ENCODE measurements around the gene IFI16. TPM values are rescaled to one million over a fixed set of nuclear protein-coding genes. Genes with fewer than 3 reads are reported as not detected.
"Not testable (repeated sequence)": the region's sequence is repeated elsewhere in the genome, so short reads cannot be mapped to it uniquely, and the experiment has no call there.

The IFI16 gene
- polyA plus RNA-seq, 4 donors: 6.5 to 73.1 (median 31.9) TPM

DNA sequence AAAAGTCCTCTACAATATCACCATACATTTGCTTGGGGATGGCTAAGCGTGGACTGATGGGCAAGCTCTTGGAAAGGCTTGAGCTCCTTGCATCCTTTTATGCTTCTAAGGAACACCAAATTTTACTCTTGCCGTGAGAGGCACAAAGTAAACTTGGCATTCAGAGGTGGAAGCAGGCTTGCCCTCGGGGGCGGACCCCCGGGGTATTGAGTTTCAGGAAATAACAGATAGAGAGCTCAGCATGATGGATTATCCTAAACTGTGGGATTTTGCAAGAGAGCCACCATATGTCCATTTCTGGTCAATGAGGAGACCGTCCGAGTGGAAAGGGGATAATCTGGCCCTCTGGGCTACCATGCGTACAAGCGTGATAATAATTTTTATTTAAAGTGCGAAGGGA, 14.0 kb downstream of the IFI16 start:
- DNase-seq: no peak
- Histone ChIP-seq H3K27me3 (ENCODE audit: control insufficient read depth in 3 of 3, insufficient read depth in 3 of 3, low read length in 3 of 3) (no peaks in the 10 kb centered on the region), H3K4me3 (ENCODE audit: low read depth in 1 of 3, low read length in 3 of 3) (no peak overlapping the region), H3K27ac (ENCODE audit: low read depth in 1 of 3, low read length in 2 of 3) (no peak overlapping the region), H3K4me1 (ENCODE audit: control insufficient read depth in 3 of 3, insufficient read depth in 2 of 3, low read depth in 1 of 3, low read length in 2 of 3) (no peaks in the 10 kb centered on the region), H3K9me3 (ENCODE audit: control insufficient read depth in 2 of 2, insufficient read depth in 1 of 2, low read depth in 1 of 2, low read length in 1 of 2) (no peaks in the 10 kb centered on the region), H3K36me3 (ENCODE audit: control insufficient read depth in 3 of 3, insufficient read depth in 2 of 3, low read depth in 1 of 3, low read length in 3 of 3) (peaks cover 0 to 9% (median 4%) of the 10 kb centered on the region in 3 donors)
- WGBS, 3 donors: 91 to 96% (median 91%) methylated on average over 10 of the region's 10 CpGs
- no peak for FAIRE-seq

DNA sequence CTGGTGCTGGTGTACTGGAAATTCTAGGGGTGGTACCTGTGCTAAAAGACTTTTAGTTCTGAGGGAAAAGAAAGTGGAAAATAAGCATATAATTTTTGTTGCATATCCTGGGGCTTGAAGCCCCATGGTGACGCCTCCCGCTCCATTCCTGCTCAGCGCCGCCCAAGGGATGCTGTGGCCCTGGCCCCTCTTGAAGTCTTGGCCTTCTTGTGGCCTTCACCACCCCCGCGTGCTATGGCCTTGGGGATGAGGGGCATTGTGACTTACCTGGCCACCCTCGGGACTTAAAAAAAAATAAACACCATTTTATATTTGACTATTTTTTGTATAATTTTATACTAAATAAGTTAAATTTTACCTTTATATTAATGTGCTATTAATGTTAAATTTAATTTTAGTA, 15.3 kb downstream of the IFI16 start:
- peaks cover 0 to 4% of the 10 kb centered on the region in 2 donors for H3K9me3 ChIP-seq (ENCODE audit: control insufficient read depth in 2 of 2, insufficient read depth in 1 of 2, low read depth in 1 of 2, low read length in 1 of 2)
- no peak overlapping the region for H3K4me3 ChIP-seq (ENCODE audit: low read depth in 1 of 3, low read length in 3 of 3)
- no peak overlapping the region for H3K27ac ChIP-seq (ENCODE audit: low read depth in 1 of 3, low read length in 2 of 3)
- H3K36me3 ChIP-seq (ENCODE audit: control insufficient read depth in 3 of 3, insufficient read depth in 2 of 3, low read depth in 1 of 3, low read length in 3 of 3): peaks cover 0 to 9% (median 4%) of the 10 kb centered on the region in 3 donors
- H3K27me3 ChIP-seq (ENCODE audit: control insufficient read depth in 3 of 3, insufficient read depth in 3 of 3, low read length in 3 of 3): no peaks in the 10 kb centered on the region
- WGBS, 3 donors: 95 to 97% (median 96%) methylated on average over 7 of the region's 7 CpGs
- no peak for DNase-seq
- no peaks in the 10 kb centered on the region for H3K4me1 ChIP-seq (ENCODE audit: control insufficient read depth in 3 of 3, insufficient read depth in 2 of 3, low read depth in 1 of 3, low read length in 2 of 3)
- FAIRE-seq: no peak

DNA sequence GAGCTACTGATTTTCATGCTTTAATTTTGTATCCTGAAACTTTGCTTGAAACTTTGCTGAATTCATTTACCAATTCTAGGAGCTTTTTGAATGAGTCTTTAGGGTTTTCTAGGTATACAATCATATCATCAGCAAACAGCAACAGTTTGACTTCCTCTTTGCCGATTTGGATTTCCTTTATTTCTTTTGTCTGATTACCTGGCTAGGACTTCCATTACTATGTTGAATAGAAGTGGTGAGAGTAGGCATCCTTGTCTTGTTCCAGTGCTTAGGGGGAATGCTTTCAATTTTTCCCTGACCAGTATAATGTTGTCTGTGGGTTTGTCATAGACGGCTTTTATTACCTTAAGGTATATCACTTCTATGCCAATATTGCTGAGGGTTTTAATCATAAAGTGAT, 17.1 kb downstream of the IFI16 start:
- DNase-seq; H3K4me1 ChIP-seq (ENCODE audit: control insufficient read depth in 3 of 3, insufficient read depth in 2 of 3, low read depth in 1 of 3, low read length in 2 of 3); FAIRE-seq; H3K27me3 ChIP-seq (ENCODE audit: control insufficient read depth in 3 of 3, insufficient read depth in 3 of 3, low read length in 3 of 3); H3K4me3 ChIP-seq (ENCODE audit: low read depth in 1 of 3, low read length in 3 of 3); H3K9me3 ChIP-seq (ENCODE audit: control insufficient read depth in 2 of 2, insufficient read depth in 1 of 2, low read depth in 1 of 2, low read length in 1 of 2); H3K27ac ChIP-seq (ENCODE audit: low read depth in 1 of 3, low read length in 2 of 3): not testable (repeated sequence)
- H3K36me3 ChIP-seq (ENCODE audit: control insufficient read depth in 3 of 3, insufficient read depth in 2 of 3, low read depth in 1 of 3, low read length in 3 of 3): peaks cover 2 to 22% (median 4%) of the 10 kb centered on the region in 3 donors
- WGBS, 3 donors: 71 to 82% (median 80%) methylated on average over 2 of the region's 2 CpGs

GRCh38 chr1:159030311-159030710, 20.6 kb downstream of the IFI16 start:
- no peaks in the 10 kb centered on the region for H3K27me3 ChIP-seq (ENCODE audit: control insufficient read depth in 3 of 3, insufficient read depth in 3 of 3, low read length in 3 of 3)
- no peak for DNase-seq
- whole genome bisulfite sequencing, 3 donors: 88 to 97% (median 96%) methylated on average over 1 of the region's 1 CpG
- H3K9me3 ChIP-seq (ENCODE audit: control insufficient read depth in 2 of 2, insufficient read depth in 1 of 2, low read depth in 1 of 2, low read length in 1 of 2): peaks cover 0 to 8% of the 10 kb centered on the region in 2 donors
- H3K4me3 ChIP-seq (ENCODE audit: low read depth in 1 of 3, low read length in 3 of 3): no peak overlapping the region
- H3K4me1 ChIP-seq (ENCODE audit: control insufficient read depth in 3 of 3, insufficient read depth in 2 of 3, low read depth in 1 of 3, low read length in 2 of 3): no peaks in the 10 kb centered on the region
- FAIRE-seq: no peak
- peaks cover 0 to 17% (median 6%) of the 10 kb centered on the region in 3 donors for H3K36me3 ChIP-seq (ENCODE audit: control insufficient read depth in 3 of 3, insufficient read depth in 2 of 3, low read depth in 1 of 3, low read length in 3 of 3)
- H3K27ac ChIP-seq (ENCODE audit: low read depth in 1 of 3, low read length in 2 of 3): no peak overlapping the region

- no peak for FAIRE-seq
- no peaks in the 10 kb centered on the region for H3K4me1 ChIP-seq (ENCODE audit: control insufficient read depth in 3 of 3, insufficient read depth in 2 of 3, low read depth in 1 of 3, low read length in 2 of 3)
- no peaks in the 10 kb centered on the region for H3K27me3 ChIP-seq (ENCODE audit: control insufficient read depth in 3 of 3, insufficient read depth in 3 of 3, low read length in 3 of 3)
- H3K9me3 ChIP-seq (ENCODE audit: control insufficient read depth in 2 of 2, insufficient read depth in 1 of 2, low read depth in 1 of 2, low read length in 1 of 2): peaks cover 0 to 8% of the 10 kb centered on the region in 2 donors
- H3K27ac ChIP-seq (ENCODE audit: low read depth in 1 of 3, low read length in 2 of 3): no peak overlapping the region
- no peak overlapping the region for H3K4me3 ChIP-seq (ENCODE audit: low read depth in 1 of 3, low read length in 3 of 3)
- DNase-seq: no peak
- WGBS, 3 donors: 67 to 86% (median 74%) methylated on average over 3 of the region's 3 CpGs
- H3K36me3 ChIP-seq (ENCODE audit: control insufficient read depth in 3 of 3, insufficient read depth in 2 of 3, low read depth in 1 of 3, low read length in 3 of 3): peaks cover 0 to 17% (median 6%) of the 10 kb centered on the region in 3 donors
Measured at GRCh38 chr1:159030877-159031447, 21.3 kb downstream of the IFI16 start.

DNA sequence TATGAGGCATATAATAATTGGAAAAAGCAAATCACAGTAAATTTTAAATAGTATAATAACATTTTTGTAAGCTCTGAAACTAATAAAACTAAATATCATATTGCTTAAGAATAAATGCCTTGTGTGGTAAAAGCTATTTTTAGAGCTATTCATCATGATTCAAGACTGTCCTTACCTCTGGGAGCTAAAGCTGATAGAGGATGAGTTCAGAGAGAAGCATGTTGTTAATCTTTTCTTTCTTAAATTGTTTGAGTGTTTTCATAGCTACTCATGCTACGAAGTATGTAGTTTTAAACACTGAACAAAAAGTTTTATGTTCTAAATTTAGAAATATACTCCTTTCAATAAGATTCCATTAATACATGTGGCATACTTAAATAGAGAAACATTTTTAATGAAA, 30.5 kb downstream of the IFI16 start:
- no peaks in the 10 kb centered on the region for H3K4me1 ChIP-seq (ENCODE audit: control insufficient read depth in 3 of 3, insufficient read depth in 2 of 3, low read depth in 1 of 3, low read length in 2 of 3)
- no peak for DNase-seq
- peaks cover 2 to 16% (median 5%) of the 10 kb centered on the region in 3 donors for H3K36me3 ChIP-seq (ENCODE audit: control insufficient read depth in 3 of 3, insufficient read depth in 2 of 3, low read depth in 1 of 3, low read length in 3 of 3)
- H3K9me3 ChIP-seq (ENCODE audit: control insufficient read depth in 2 of 2, insufficient read depth in 1 of 2, low read depth in 1 of 2, low read length in 1 of 2): no peaks in the 10 kb centered on the region
- WGBS, 3 donors: 85 to 100% (median 92%) methylated on average over 1 of the region's 1 CpG
- no peak overlapping the region for H3K4me3 ChIP-seq (ENCODE audit: low read depth in 1 of 3, low read length in 3 of 3)
- H3K27ac ChIP-seq (ENCODE audit: low read depth in 1 of 3, low read length in 2 of 3): no peak overlapping the region
- no peak for FAIRE-seq
- no peaks in the 10 kb centered on the region for H3K27me3 ChIP-seq (ENCODE audit: control insufficient read depth in 3 of 3, insufficient read depth in 3 of 3, low read length in 3 of 3)

DNA sequence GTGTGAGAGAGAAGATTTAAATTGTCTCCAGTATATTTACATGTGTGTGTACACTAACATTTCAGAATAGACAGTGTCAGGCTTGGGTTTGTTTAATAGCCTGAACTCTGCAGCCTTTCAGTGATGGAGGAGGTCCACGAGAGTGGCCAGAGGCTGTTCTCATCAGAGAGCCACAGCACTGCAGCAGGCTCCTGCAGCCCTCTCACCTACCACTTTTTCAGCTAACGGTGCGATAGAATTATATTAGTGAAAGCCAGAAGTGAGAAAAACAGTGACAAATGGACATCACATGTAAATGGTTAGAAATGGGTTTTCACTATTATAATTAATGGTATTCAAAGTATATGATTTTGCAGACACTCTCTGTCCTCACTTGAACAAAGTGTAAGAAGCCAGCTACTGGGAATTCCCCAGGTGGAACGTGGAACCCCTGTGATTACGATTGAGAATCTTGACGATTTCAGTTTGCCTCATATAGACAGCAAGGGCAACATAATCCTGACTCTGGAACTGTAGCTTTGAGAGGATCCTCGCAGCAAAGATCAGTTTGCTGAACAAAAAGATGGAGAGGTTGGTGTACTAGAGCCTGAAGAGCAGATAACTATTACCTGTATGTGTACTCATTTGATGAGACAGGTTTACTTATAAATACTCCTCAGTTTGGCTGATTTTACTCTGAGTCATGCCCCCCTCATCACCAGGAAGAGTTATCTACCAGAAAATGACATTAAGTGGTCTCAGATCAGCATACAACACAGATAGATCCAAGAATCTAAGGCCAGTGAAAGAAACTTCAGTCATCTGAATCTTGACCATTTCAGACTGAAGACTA, 31.4 kb downstream of the IFI16 start:
- WGBS, 3 donors: 80 to 86% (median 81%) methylated on average over 7 of the region's 7 CpGs
- H3K9me3 ChIP-seq (ENCODE audit: control insufficient read depth in 2 of 2, insufficient read depth in 1 of 2, low read depth in 1 of 2, low read length in 1 of 2): no peaks in the 10 kb centered on the region
- DNase-seq (no peak), FAIRE-seq (no peak)
- H3K27ac ChIP-seq (ENCODE audit: low read depth in 1 of 3, low read length in 2 of 3): no peak overlapping the region
- peaks cover 2 to 16% (median 5%) of the 10 kb centered on the region in 3 donors for H3K36me3 ChIP-seq (ENCODE audit: control insufficient read depth in 3 of 3, insufficient read depth in 2 of 3, low read depth in 1 of 3, low read length in 3 of 3)
- H3K4me3 ChIP-seq (ENCODE audit: low read depth in 1 of 3, low read length in 3 of 3): no peak overlapping the region
- no peaks in the 10 kb centered on the region for H3K27me3 ChIP-seq (ENCODE audit: control insufficient read depth in 3 of 3, insufficient read depth in 3 of 3, low read length in 3 of 3)
- H3K4me1 ChIP-seq (ENCODE audit: control insufficient read depth in 3 of 3, insufficient read depth in 2 of 3, low read depth in 1 of 3, low read length in 2 of 3): no peaks in the 10 kb centered on the region

- not testable (repeated sequence) for H3K9me3 ChIP-seq (ENCODE audit: control insufficient read depth in 2 of 2, insufficient read depth in 1 of 2, low read depth in 1 of 2, low read length in 1 of 2); H3K27me3 ChIP-seq (ENCODE audit: control insufficient read depth in 3 of 3, insufficient read depth in 3 of 3, low read length in 3 of 3); H3K4me3 ChIP-seq (ENCODE audit: low read depth in 1 of 3, low read length in 3 of 3); DNase-seq; H3K27ac ChIP-seq (ENCODE audit: low read depth in 1 of 3, low read length in 2 of 3); H3K4me1 ChIP-seq (ENCODE audit: control insufficient read depth in 3 of 3, insufficient read depth in 2 of 3, low read depth in 1 of 3, low read length in 2 of 3); H3K36me3 ChIP-seq (ENCODE audit: control insufficient read depth in 3 of 3, insufficient read depth in 2 of 3, low read depth in 1 of 3, low read length in 3 of 3); FAIRE-seq
- 43 to 60% (median 44%) methylated on average over 1 of the region's 1 CpG for WGBS, 3 donors
Measured at GRCh38 chr1:159046486-159046885, 36.8 kb downstream of the IFI16 start.

All from small intestine (tissue), 7 donors.